ENCODE data around the gene ELOVL6.
"Not testable (repeated sequence)": the region's sequence is repeated elsewhere in the genome, so short reads cannot be mapped to it uniquely, and the experiment has no call there.

DNA sequence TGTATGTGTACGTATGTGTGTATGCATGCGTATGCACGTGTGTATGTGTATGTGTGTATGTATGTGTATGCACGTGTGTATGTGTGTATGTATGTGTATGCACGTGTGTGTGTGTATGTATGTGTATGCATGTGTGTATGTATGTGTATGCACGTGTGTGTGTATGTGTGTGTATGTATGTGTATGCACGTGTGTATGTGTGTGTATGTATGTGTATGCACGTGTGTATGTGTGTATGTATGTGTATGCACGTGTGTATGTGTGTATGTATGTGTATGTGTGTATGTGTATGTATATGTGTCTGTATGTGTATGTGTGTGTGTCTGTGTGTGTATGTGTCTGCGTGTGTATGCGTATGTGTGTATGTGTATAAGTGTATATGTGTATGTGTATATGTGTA is 35.2 kb upstream of the ELOVL6 start:
- TF ChIP-seq CTCF (IDR thresholded peaks at IDR 0.05; ENCODE audit: insufficient read depth, low read depth, low read length); EZH2 (IDR thresholded peaks at IDR 0.05; ENCODE audit: insufficient read depth, low read length): not testable (repeated sequence)
